HS-27A (cell line): Measurements from ENCODE around the gene RSKR.
"Not testable (repeated sequence)": the region's sequence is repeated elsewhere in the genome, so short reads cannot be mapped to it uniquely, and the experiment has no call there.

Experiments used
- DNase-seq: peaks from one replicate; pipeline ENCODE4 v3.0.0-alpha.2; 2012; ENCODE audit warnings: low read depth, missing footprints

Gene RSKR

DNA sequence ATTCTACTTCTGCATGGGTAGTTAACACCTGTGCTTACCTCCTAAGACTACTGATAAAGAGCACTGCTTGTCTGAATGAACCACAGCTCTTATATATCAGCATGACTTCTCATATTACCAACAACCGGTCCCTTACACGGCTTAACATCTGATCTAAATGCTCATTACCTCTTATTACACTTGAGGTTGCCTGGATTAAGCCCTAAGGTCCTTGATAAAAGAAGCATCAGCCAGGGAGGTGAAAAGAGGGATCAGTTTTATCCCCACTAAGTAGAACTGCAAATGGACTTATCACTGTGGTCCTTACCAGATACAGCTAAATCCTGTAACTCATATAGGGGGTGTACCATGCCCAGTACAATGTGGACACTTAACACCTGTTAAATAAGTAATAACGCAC lies 8.2 kb upstream of the RSKR start:
- DNase-seq, result no peak

- DNase-seq, result no peak
These were observed 6.0 kb upstream of the RSKR start for GRCh38 chr17:28620010-28620409.

DNA sequence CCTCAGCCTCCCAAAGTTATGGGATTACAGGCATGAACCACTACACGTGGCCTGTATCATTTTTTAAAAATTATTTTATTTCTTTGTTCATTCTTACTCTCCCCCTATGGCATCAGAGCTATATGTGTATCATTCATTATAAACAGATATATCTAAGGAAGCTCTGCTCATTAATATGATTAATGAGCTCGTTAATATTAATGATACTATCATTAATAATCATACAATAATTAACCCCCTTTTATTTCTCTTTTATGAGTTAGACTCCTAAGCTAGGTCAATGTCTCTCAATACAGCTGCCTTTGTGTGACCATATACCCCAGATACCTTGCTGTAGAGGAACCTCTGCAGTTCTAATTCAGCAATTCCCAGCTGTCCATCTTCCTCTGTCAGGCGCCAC lies 4.5 kb upstream of the RSKR start:
- no peak for DNase-seq

DNA sequence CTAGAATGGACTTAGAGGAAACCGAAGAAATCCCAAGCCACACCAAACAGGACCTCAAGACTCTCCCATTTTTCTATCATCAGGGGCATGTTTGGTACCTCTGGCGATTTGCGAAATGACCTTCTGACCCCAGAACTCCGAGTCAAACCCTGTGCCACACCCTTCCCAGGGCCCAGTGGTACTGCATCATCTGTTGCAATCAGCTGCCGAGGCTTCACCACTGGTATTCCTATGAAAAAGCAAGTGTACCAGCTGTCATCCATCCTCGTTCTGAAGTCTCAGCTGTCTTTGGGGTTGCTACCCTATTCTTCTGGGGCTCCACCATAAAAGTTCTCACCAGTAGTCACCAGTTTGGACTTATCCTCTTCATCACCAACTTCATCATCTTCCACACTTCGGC lies 2.3 kb upstream of the RSKR start:
- no peak for DNase-seq

DNA sequence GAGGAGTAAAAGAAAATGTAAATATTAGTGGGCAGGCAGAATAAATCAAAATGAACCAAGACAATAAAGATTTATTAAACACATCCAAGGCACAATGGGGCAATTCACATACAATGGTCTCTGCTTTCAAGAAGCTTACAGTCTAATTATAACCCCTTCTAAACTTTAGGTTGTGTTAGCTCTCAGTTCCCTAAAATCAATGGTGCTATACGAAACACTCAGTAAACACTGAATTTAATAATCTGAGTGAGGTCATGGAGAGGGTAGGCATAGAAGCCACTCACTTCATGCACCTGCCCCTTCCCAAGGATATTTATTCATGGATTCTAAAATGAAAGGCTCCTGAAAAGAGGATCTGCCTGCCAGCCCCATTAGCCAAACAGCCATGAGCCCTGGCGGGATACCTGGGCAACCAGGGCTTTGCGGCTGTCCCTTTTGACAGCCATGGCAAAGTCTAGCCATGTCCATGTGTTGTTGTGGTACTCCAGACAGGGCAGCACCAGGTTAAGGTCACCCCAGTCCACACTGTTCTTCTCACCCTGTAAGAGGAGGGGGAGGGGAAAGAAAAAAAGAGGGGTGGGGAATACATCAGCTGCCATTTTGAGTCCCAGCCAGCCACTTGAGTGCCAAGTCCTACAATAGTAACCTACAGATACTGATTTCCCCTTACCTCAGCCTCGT lies 1.4 kb upstream of the RSKR start:
- DNase-seq, result no peak

GRCh38 chr17:28612936-28613872 lies 781 bp downstream of the RSKR start:
- no peak for DNase-seq

- DNase-seq, result no peak
These were observed 1.5 kb downstream of the RSKR start for GRCh38 chr17:28612531-28612930.

GRCh38 chr17:28610376-28610775 lies 3.6 kb downstream of the RSKR start:
- no peak for DNase-seq

- not testable (repeated sequence) for DNase-seq
These were observed 10.0 kb downstream of the RSKR start for GRCh38 chr17:28604031-28604430.

GRCh38 chr17:28599311-28600184 lies 14.4 kb downstream of the RSKR start:
- peak; percentile 31 for DNase-seq

DNA sequence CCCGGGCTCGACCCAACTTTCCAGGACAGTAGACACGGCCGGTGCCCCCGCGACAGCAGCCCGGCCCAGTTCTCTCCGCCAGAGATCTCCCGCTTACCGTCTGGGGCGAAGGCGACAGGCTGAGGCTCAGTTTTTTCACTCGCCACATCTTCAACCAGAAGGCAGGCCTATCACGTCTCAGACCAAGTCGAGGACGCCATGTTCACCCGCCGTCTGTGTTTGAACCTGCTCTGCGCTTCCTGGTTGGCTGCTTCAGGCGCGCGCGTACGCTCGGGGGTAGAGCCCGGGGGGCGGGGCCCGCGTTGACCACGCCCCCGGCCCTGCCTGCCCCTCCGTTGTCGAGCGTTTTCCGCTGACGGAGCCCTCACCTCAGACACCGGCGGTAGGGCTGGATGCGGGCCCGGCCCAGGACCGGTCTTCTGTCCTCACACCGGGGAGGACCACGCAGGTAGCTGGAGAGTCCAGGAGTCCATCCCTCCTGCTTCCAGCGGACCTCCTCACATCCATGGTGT lies 15.1 kb downstream of the RSKR start, which contains the start of gene SPAG5:
Gene SPAG5 (minus strand): TSS at position 227 of the 512 bp plus-strand sequence. CDS start 79 bp downstream, at position 148.
- DNase-seq, result peak; percentile 55

DNA sequence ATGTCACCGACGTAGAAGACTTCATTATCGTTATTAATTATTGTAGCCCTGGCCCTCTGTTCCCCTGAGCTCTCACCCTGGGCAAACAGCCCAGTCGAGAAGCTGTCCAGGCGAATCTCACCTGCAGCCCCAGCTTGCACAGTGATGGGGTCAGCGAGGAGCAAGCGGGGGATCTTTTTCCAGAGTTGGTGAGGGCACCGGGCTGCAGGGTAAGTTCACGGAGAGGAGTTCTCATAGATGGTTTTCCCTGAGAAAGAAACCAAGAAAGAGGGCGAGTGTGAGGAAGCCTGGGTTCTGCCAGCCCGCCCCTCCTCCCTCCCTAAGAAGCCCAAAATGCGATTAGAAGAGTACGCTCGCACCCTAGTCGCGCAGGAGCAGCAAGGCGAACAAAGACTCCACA lies 15.6 kb downstream of the RSKR start:
- DNase-seq, result no peak

DNA sequence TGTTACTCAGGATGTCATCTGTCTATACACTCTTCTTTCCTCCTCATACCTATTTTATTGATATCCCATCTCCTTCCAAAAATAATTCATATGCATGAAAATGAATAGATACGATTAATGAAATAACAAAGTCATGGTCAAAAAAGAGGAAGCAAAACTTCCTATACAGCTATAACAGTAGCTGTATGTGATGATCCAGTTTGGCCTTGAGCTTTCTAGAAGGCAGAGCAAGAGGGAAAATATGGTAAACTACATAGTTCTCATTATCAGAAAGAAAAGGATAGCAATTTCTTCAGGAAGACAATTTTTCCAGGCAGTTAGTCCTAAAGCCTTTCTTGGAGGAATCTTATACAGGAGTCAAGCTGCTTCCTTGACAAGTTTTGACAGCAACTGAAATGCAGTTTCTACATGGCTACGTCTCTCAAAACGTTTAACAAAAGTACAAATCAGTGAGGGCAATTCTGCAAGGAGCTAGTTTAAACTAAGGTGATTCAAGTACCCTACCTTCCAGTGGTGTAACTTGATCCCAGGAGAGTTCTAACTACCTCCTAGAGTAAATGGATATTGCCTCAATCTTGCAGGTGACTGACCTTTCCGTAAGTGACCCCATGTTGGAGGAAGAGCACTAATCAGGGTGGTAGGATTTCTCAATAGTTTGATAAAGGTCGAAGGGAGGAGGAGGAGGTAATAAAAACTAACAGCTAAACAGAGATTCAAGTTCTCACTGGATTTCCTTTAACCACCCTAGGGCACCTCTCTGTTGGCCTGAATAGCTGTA lies 16.2 kb downstream of the RSKR start:
- no peak for DNase-seq

DNA sequence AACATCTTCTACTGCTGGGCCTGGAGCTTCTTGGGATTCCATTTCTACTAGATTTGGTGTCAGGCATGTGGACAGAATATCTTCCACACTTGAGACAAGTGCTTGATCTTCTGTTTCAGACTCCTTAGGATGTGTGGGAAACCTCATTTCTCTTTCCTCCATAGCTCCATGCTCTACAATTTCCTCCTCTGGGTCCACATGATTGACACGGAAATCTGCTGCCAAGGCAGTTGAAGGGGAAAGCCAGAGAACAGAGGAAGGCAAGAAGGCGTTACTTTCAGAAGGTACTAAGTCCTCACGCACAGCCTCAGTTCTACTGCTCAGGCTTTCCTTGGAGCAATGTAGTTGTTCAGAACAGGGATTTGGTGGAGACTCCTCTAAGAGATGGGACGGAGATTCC lies 21.7 kb downstream of the RSKR start:
- no peak for DNase-seq

GRCh38 chr17:28585851-28586250 lies 28.1 kb downstream of the RSKR start:
- no peak for DNase-seq

DNA sequence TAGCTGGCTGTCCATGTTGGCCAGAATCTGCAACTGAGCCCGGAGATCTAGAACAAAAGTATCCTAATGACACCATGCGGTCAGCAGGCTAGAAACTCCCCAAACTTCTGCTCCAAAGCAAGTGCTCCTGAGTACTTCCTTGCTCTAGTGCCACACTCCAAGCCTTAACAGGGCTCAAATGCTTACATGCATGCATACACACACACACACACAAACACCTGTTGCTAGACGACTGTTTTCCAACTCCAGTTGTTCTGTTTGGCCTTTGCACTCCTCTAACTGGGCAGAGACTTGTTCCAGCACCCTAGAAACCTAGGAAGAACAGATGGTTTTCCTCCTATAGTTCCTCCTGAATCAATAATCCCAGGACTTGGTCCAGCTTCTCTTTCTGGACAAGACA lies 29.6 kb downstream of the RSKR start:
- DNase-seq, result no peak

DNA sequence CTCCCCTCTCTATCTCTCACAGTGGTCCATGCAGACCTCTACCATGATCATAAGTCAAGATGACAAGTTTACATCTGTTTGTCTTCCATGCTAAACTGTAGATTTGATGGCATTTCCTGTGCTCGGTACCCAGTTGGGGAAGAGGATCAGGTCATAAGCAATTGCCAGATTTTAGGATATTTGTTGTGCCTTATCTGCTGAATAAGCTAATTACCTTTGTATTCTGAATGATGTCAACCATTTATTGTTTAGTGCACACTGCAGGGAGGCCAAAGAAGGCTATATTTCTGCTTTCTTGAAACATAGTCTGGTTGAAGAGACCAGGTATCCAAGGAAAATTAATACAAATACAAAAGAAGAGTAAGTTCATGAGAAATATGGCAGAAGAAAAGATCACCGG lies 31.5 kb downstream of the RSKR start:
- DNase-seq, result no peak

GRCh38 chr17:28580959-28581358 lies 33.0 kb downstream of the RSKR start:
- DNase-seq, result no peak

- DNase-seq, result no peak
These were observed 34.5 kb downstream of the RSKR start for GRCh38 chr17:28579526-28579925.

GRCh38 chr17:28578246-28579195 lies 35.5 kb downstream of the RSKR start:
- DNase-seq, result no peak
